Muscle layer of colon (tissue), 2 donors: ENCODE data around the gene THAP3.

Source experiments
- H3K27ac ChIP-seq: one replicate; pipeline ENCODE4 v1.7.0; 2013; ENCODE audit warnings: low read depth, mild to moderate bottlenecking, low read length, moderate library complexity
- H3K27me3 ChIP-seq, 2 donors: one replicate each; pipeline ENCODE4 v1.7.0; 2013; ENCODE audit warnings: low read length in 2 of 2, mild to moderate bottlenecking in 2 of 2; ENCODE audit not compliant: insufficient read depth in 2 of 2, control insufficient read depth in 1 of 2
- H3K36me3 ChIP-seq: one replicate; pipeline ENCODE4 v1.7.0; 2013; ENCODE audit warnings: mild to moderate bottlenecking, low read length; ENCODE audit not compliant: insufficient read depth
- H3K4me1 ChIP-seq: one replicate; pipeline ENCODE4 v1.7.0; 2013; ENCODE audit warnings: mild to moderate bottlenecking, low read length; ENCODE audit not compliant: insufficient read depth
- H3K4me3 ChIP-seq, 2 donors: one replicate each; pipeline ENCODE4 v1.7.0; 2013; ENCODE audit warnings: low read length in 2 of 2, low read depth in 1 of 2, mild to moderate bottlenecking in 1 of 2, moderate library complexity in 1 of 2
- H3K9ac ChIP-seq: one replicate; pipeline ENCODE4 v1.7.0; 2013; ENCODE audit warnings: low read length
- H3K9me3 ChIP-seq: one replicate; pipeline ENCODE4 v1.7.0; 2013; ENCODE audit warnings: mild to moderate bottlenecking, low read length
- donor health status: abdominal sarcoma.
- donor health status: Adenocarcinoma of cecum.

Gene THAP3

GRCh38 chr1:6601049-6601922 lies 23.4 kb upstream of the THAP3 start:
- Histone ChIP-seq H3K9me3 (no peaks in the 10 kb centered on the region), H3K4me3 (peak overlapping the region; percentile 96 to 100), H3K9ac (peak overlapping the region; percentile 92), H3K27ac (peak overlapping the region; percentile 99), H3K27me3 (no peaks in the 10 kb centered on the region), H3K36me3 (peaks cover 31% of the 10 kb centered on the region), H3K4me1 (peaks cover 55% of the 10 kb centered on the region)

DNA sequence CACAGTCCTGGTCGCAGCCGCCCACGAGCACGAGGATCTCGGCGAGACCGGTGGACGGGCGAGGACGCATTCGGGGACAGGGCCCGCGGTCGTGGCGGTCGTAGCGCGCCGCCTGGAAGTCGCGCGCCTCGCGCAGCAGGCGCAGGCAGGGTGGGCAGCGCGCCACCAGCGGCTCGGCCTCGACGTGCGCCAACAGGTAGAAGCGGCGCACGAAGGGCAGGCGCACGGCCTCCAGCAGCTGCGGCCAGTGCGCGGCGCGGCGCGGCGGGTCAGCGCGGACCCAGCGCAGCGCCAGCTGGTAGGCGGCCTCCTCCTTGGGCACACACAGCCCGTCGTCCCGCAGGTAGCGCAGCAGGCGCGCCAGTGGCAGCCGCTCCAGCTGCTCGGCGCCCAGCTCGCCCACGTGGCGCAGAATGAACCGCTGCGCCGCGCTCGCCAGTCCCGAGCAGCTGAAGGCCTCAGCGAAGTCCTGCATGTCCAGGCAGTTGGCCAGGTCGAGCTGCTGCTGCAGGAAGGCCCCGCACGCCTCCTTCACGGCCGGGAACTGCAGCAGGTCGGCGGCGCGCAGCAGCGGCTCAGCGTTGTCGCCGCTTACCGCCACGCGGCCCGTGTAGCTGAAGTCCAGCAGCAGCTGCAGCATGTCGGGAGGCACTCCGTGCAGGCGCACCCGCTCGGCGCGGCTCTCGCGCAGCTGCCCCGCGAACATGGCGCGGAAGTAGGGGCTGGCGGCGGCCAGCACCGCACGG lies 22.6 kb upstream of the THAP3 start:
- Histone ChIP-seq H3K4me1 (peaks cover 47% of the 10 kb centered on the region), H3K9me3 (no peaks in the 10 kb centered on the region), H3K9ac (peak overlapping the region; percentile 92), H3K36me3 (peaks cover 23% of the 10 kb centered on the region), H3K4me3 (peak overlapping the region; percentile 96 to 100), H3K27me3 (no peaks in the 10 kb centered on the region), H3K27ac (peak overlapping the region; percentile 99)

- Histone ChIP-seq H3K36me3 (peaks cover 17% of the 10 kb centered on the region), H3K27ac (peak within 1 kb of the TSS; percentile 99), H3K4me3 (peak within 1 kb of the TSS; percentile 96 to 100), H3K9me3 (no peaks in the 10 kb centered on the region), H3K9ac (peak within 1 kb of the TSS; percentile 92), H3K27me3 (no peaks in the 10 kb centered on the region), H3K4me1 (peaks cover 40% of the 10 kb centered on the region)
Measured at GRCh38 chr1:6602669-6603237, 21.9 kb upstream of the THAP3 start, which contains the start of gene KLHL21. TSS of gene KLHL21 (minus strand) at chr1:6602869. CDS start at chr1:6602817, 52 bp downstream.

GRCh38 chr1:6603238-6603914 lies 21.3 kb upstream of the THAP3 start:
- no peaks in the 10 kb centered on the region for H3K27me3 ChIP-seq
- H3K4me3 ChIP-seq = peak overlapping the region; percentile 48 to 69
- peaks cover 34% of the 10 kb centered on the region for H3K4me1 ChIP-seq
- peak overlapping the region; percentile 81 for H3K9ac ChIP-seq
- peak overlapping the region; percentile 99 for H3K27ac ChIP-seq
- no peaks in the 10 kb centered on the region for H3K9me3 ChIP-seq
- peaks cover 10% of the 10 kb centered on the region for H3K36me3 ChIP-seq

- peak overlapping the region; percentile 48 to 69 for H3K4me3 ChIP-seq
- no peaks in the 10 kb centered on the region for H3K27me3 ChIP-seq
- peaks cover 5% of the 10 kb centered on the region for H3K36me3 ChIP-seq
- H3K4me1 ChIP-seq = peaks cover 29% of the 10 kb centered on the region
- H3K9me3 ChIP-seq = no peaks in the 10 kb centered on the region
- H3K9ac ChIP-seq = peak overlapping the region; percentile 81
- peak overlapping the region; percentile 99 for H3K27ac ChIP-seq
Measured at GRCh38 chr1:6603915-6604558, 20.6 kb upstream of the THAP3 start.

- Histone ChIP-seq H3K4me1 (peaks cover 39% of the 10 kb centered on the region), H3K27ac (peak overlapping the region; percentile 96), H3K9ac (peak overlapping the region; percentile 97), H3K4me3 (peak overlapping the region; percentile 88 to 91), H3K9me3 (no peaks in the 10 kb centered on the region), H3K27me3 (no peaks in the 10 kb centered on the region), H3K36me3 (peaks cover 5% of the 10 kb centered on the region)
Measured at GRCh38 chr1:6612641-6613360, 11.9 kb upstream of the THAP3 start.

DNA sequence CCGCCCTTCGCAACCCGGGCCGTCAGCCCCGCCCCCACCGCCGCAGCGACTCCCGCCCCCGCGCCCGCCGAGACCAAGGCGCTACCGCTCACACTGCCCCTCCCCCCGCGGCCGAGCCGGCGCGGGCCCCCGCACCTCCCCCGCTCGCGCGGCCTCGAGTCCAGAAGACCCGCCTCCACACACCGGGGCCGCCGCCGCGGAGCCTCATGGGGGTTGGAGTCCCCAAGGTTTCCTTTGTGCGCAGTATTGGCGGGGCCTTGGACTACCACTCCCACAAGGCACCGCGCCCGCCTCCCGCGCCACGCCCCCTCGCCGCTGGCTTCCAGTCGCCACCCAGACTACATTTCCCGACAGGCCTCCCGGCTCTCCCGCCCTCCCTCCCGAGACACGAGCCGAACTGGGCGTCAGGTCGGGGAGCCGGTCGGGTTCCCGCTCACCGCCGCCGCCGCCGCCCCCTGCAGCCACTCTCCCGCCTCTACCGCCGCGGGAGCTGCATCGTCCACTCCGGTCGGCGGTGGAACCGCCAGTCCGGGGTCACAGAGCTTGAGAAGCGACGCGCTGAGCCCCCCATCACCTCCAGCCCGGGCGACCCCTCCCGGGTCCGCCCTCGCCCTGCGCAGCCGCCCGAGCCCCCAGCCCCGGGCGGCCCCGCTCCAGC lies 11.2 kb upstream of the THAP3 start, which contains the start of gene PHF13:
TSS of gene PHF13 (plus strand) at position 371 of the 658 bp plus-strand sequence. CDS start 336 bp downstream, outside the sequence.
- Histone ChIP-seq H3K36me3 (peaks cover 8% of the 10 kb centered on the region), H3K27ac (peak within 1 kb of the TSS; percentile 99), H3K4me3 (peak within 1 kb of the TSS; percentile 88 to 91), H3K4me1 (peaks cover 39% of the 10 kb centered on the region), H3K27me3 (no peaks in the 10 kb centered on the region), H3K9ac (peak within 1 kb of the TSS; percentile 97), H3K9me3 (no peaks in the 10 kb centered on the region)

DNA sequence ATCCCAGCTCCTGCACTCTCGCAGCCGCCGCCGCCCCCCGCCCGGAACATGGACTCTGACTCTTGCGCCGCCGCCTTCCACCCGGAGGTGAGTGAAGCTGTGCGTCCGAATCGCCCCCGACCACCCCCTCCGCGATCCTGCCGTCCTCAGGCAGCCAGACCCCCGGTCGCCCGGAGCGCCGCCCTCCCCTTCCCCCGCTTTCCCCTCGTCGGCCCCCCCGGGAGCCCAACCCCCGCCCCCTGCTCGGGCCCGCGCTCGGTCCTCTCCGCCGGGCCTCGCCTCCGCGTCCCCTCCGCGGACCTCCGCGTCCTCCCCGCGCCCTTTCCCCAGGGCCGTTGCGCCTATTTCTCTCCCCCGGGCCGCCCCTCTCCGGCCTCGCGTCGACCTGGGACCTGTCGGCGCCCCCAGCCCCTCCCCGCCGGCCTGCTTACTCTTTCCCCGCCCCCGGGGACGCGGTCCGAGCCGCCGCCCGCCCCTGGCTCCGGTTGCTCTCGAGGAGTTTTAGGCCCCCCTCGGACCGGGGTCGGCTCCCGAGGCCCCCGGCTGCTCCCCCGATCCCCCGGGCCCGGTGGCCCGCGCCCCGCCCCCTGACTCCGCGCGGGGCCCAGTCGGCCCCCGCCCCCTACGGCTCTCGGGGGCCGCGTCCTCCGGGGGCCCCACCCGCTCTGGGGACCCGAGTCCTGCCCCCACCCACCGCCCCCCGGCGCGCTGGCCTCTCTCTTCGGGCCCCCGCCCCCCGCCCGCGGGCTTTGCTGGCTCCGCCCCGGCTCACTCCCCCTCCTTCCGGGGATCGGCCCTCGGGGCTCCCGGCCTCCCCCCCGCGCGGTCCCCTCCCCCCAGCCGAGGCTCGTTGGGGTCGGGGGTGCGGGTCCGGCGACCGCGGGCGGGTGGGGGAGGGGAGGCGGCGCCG lies 10.4 kb upstream of the THAP3 start:
- H3K27me3 ChIP-seq = no peaks in the 10 kb centered on the region
- peaks cover 8% of the 10 kb centered on the region for H3K36me3 ChIP-seq
- H3K4me3 ChIP-seq = peak overlapping the region; percentile 50 to 68
- H3K9me3 ChIP-seq = no peaks in the 10 kb centered on the region
- no peak overlapping the region for H3K9ac ChIP-seq
- H3K4me1 ChIP-seq = peaks cover 37% of the 10 kb centered on the region
- H3K27ac ChIP-seq = peak overlapping the region; percentile 99
